ENCODE measurements around the gene SENP2. TPM values are rescaled to one million over a fixed set of nuclear protein-coding genes. Genes with fewer than 3 reads are reported as not detected.
"Not testable (repeated sequence)": the region's sequence is repeated elsewhere in the genome, so short reads cannot be mapped to it uniquely, and the experiment has no call there.

SENP2 gene
- total RNA-seq, 3 donors from 2014 or later (not counting 1 experiment from before 2014, with no cell fraction given): 57.8 to 59.8 (median 58.7) TPM

- no peaks in the 10 kb centered on the region for H3K27me3 ChIP-seq (ENCODE audit: control insufficient read depth, insufficient read depth, low read length)
- H3K36me3 Mint-ChIP-seq: peaks cover 9% of the 10 kb centered on the region
- peaks cover 8 to 9% of the 10 kb centered on the region in 2 donors for H3K4me1 Mint-ChIP-seq
- 44% methylated on average over 5 of the region's 5 CpGs for WGBS (ENCODE audit: insufficient coverage)
- H3K4me3 ChIP-seq (ENCODE audit: low read length): no peak overlapping the region
- TF ChIP-seq CTCF (IDR thresholded peaks at IDR 0.05): no peak
- no peaks in the 10 kb centered on the region for H3K9me3 ChIP-seq (ENCODE audit: control insufficient read depth, insufficient read depth, low read length)
- H3K27ac ChIP-seq (ENCODE audit: low read length): no peak overlapping the region
- no peak overlapping the region for H3K4me3 Mint-ChIP-seq
- H3K9me3 Mint-ChIP-seq: peaks cover 0 to 4% of the 10 kb centered on the region in 2 donors
- DNase-seq: no peak
- ATAC-seq: no peak
- intact Hi-C loops (cut with micrococcal nuclease): no loop called here
- H3K36me3 ChIP-seq (ENCODE audit: control insufficient read depth, insufficient read depth, low read length): no peaks in the 10 kb centered on the region
- H3K27ac Mint-ChIP-seq: no peak overlapping the region
- H3K27me3 Mint-ChIP-seq (ENCODE audit: low read depth in 2 of 2): no peaks in the 10 kb centered on the region
- peaks cover 4% of the 10 kb centered on the region for H3K4me1 ChIP-seq (ENCODE audit: control insufficient read depth, insufficient read depth, low read length)
Measured at GRCh38 chr3:185572183-185572582, 13.9 kb upstream of the SENP2 start.

- 33% methylated on average over 17 of the region's 17 CpGs for WGBS (ENCODE audit: insufficient coverage)
- H3K27me3 ChIP-seq (ENCODE audit: control insufficient read depth, insufficient read depth, low read length); H3K36me3 ChIP-seq (ENCODE audit: control insufficient read depth, insufficient read depth, low read length); H3K4me1 ChIP-seq (ENCODE audit: control insufficient read depth, insufficient read depth, low read length); H3K27ac Mint-ChIP-seq; H3K4me3 ChIP-seq (ENCODE audit: low read length); H3K9me3 Mint-ChIP-seq; H3K4me3 Mint-ChIP-seq; H3K27ac ChIP-seq (ENCODE audit: low read length); H3K4me1 Mint-ChIP-seq; H3K9me3 ChIP-seq (ENCODE audit: control insufficient read depth, insufficient read depth, low read length); H3K27me3 Mint-ChIP-seq (ENCODE audit: low read depth in 2 of 2); H3K36me3 Mint-ChIP-seq: not testable (repeated sequence)
- DNase-seq (peak in 1 of 2 donors; percentile 84), ATAC-seq (peak; percentile 81 to 100 (median 93))
- intact Hi-C loops (cut with micrococcal nuclease): loop anchor here (2.0 kb wide), 1 partner anchor 220 kb away; no protein-coding TSS in a partner anchor
- TF ChIP-seq CTCF (IDR thresholded peaks at IDR 0.05): peak; percentile 64
Measured at GRCh38 chr3:185575108-185575869, 10.8 kb upstream of the SENP2 start.

- Mint-ChIP-seq H3K27ac (peak overlapping the region; percentile 62 to 67), H3K4me3 (no peak overlapping the region), H3K9me3 (no peaks in the 10 kb centered on the region), H3K27me3 (ENCODE audit: low read depth in 2 of 2) (no peaks in the 10 kb centered on the region), H3K4me1 (peaks cover 37 to 41% of the 10 kb centered on the region in 2 donors), H3K36me3 (no peaks in the 10 kb centered on the region)
- Histone ChIP-seq H3K27ac (ENCODE audit: low read length) (no peak overlapping the region), H3K4me3 (ENCODE audit: low read length) (no peak overlapping the region), H3K27me3 (ENCODE audit: control insufficient read depth, insufficient read depth, low read length) (no peaks in the 10 kb centered on the region), H3K4me1 (ENCODE audit: control insufficient read depth, insufficient read depth, low read length) (peaks cover 37% of the 10 kb centered on the region), H3K9me3 (ENCODE audit: control insufficient read depth, insufficient read depth, low read length) (no peaks in the 10 kb centered on the region), H3K36me3 (ENCODE audit: control insufficient read depth, insufficient read depth, low read length) (no peaks in the 10 kb centered on the region)
- no peak for ATAC-seq
- DNase-seq: no peak
- intact Hi-C loops (cut with micrococcal nuclease): loop anchor here (10.0 kb wide), 2 partner anchors 183 to 1947 kb away; partner anchors contain the start of gene KLHL24
- TF ChIP-seq CTCF (IDR thresholded peaks at IDR 0.05): no peak
- WGBS (ENCODE audit: insufficient coverage): 76% methylated on average over 2 of the region's 3 CpGs
Measured at GRCh38 chr3:185582236-185582635, 3.9 kb upstream of the SENP2 start.

Measured in natural killer cell (primary cell).